Epithelial cell of esophagus (primary cell): ENCODE results near the gene UBE2G2.

Experiments used
- DNase-seq: peaks from one replicate; pipeline ENCODE4 v3.0.0; 2010; ENCODE audit warnings: low read depth
- H3K4me3 ChIP-seq: 2 replicates; pipeline ENCODE4 v1.5.1; 2011; ENCODE audit warnings: mild to moderate bottlenecking, low read length, control low read depth
- TF ChIP-seq, protein P1 (sequence below): IDR thresholded peaks from 2 replicates; pipeline ENCODE4 v1.5.1; 2011; ENCODE audit warnings: low read depth, mild to moderate bottlenecking, low read length, control low read depth, inconsistent platforms; ENCODE audit not compliant: insufficient read depth; ENCODE audit errors: missing control alignments

The UBE2G2 gene

DNA sequence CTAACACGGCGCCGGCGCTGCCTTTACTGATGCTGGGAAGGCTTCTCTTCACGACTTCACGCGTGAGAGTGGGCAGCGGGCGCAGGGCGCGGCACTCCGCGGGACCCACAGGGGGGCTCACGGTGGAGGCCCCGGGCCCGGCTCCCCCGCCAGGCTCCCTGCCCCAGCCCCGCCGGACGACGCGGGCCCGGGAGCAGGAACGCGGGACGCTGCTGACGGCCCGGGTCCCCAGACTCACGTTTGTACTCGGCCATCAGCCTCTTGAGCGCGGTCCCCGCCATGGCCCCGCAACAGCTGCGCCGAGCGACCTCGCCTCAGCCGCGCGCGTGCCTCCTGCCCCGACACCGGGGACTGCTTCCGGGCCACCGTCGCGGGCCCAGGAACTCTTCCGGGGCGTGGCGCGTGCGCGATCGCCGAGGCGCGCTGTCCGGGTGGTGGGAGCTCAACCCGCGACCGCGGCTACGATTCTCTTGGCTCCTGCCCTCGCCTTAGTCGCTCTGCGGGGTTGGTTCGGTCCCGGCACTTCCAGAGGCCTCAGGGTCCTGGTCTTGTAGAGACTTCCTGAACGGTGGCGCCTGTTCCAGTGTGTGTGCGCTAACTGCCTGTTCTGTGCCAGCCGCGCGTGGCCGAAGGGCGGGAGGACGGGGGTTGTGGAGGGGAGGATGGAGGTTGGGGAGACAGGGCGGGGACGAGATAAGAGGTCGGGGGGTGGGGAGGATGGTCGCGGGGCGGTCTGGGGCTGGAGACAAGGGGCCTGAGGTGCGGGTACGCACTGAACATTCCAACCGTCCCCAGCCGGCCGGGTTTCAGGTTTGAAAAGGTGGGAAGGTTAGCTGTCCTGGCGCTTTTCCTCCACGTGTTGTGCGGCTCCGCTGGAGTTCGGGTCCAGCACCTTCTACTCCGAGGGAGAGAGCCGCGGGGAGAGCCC, at the start of gene UBE2G2:
UBE2G2 (minus strand) TSS at position 353 of the 928 bp plus-strand sequence; CDS start at position 281, 72 bp downstream.
- H3K4me3 ChIP-seq: peak within 1 kb of the TSS; percentile 89
- TF ChIP-seq, protein P1, sequence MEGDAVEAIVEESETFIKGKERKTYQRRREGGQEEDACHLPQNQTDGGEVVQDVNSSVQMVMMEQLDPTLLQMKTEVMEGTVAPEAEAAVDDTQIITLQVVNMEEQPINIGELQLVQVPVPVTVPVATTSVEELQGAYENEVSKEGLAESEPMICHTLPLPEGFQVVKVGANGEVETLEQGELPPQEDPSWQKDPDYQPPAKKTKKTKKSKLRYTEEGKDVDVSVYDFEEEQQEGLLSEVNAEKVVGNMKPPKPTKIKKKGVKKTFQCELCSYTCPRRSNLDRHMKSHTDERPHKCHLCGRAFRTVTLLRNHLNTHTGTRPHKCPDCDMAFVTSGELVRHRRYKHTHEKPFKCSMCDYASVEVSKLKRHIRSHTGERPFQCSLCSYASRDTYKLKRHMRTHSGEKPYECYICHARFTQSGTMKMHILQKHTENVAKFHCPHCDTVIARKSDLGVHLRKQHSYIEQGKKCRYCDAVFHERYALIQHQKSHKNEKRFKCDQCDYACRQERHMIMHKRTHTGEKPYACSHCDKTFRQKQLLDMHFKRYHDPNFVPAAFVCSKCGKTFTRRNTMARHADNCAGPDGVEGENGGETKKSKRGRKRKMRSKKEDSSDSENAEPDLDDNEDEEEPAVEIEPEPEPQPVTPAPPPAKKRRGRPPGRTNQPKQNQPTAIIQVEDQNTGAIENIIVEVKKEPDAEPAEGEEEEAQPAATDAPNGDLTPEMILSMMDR: no peak
- peak; percentile 78 for DNase-seq

GRCh38 chr21:44850905-44851657, 49.5 kb upstream of the UBE2G2 start:
- TF ChIP-seq, protein P1: no peak
- no peak overlapping the region for H3K4me3 ChIP-seq
- DNase-seq: no peak

- no peak for DNase-seq
- TF ChIP-seq, protein P1: no peak
- no peak overlapping the region for H3K4me3 ChIP-seq
Observed at GRCh38 chr21:44850208-44850800, 48.7 kb upstream of the UBE2G2 start.

GRCh38 chr21:44849616-44850130, 48.1 kb upstream of the UBE2G2 start:
- TF ChIP-seq, protein P1: no peak
- no peak for DNase-seq
- no peak overlapping the region for H3K4me3 ChIP-seq

DNA sequence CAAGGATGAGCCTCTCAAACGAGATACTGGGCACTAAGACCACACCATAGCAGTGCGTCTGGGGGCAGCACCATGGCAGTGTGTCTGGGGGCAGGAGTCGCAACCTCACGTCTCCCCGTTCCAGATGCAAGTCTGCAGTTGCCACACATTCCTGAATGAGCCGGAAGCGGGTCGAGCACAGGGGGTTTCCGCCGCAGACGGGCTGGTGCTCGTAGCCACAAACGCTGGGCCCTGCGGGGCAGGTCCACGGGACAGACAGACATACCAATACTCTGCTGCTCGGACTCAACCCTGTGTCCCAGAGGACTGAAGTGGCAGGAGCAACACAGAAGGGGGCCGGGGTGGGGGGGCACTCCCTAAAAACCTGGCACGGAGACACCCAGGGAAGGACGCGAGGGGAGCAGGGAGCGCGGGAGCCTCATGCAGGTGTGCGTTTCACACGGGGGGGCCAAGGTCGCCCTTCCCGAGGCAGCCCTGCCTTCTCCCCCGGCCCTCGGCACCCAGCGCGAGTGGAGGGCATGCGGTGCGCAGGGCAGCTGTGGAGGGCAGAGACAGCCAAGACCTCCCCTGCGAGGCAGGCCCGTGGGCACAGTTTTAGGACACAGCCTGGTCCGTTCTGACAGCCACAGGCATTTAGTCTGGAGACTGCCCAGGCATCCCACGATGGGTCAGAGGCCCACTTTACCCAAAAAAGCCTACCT, 47.4 kb upstream of the UBE2G2 start:
- H3K4me3 ChIP-seq: no peak overlapping the region
- no peak for DNase-seq
- TF ChIP-seq, protein P1: no peak
